ENCODE results near the gene GLT6D1.

DNA sequence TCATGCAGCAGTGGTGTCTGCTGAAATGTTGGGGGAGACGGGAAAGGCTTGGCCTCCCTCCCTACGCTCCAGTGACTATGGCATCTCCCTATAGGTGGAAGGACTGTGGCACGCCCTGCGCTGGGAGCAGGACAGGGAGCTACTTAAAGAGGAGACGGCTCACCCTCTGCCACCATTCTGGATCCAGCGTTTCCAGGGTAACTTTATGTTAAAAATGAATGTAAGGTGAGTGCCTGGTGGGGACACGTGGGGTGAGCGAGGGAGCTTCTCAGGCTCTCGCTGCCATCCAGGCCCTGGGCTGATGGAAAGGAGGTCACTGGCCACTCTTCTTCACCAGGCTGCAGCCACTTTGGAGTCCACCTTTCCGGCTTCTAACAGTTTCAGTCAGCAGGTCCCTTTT, 62.1 kb downstream of the GLT6D1 start:
- TF ChIP-seq, protein P1, sequence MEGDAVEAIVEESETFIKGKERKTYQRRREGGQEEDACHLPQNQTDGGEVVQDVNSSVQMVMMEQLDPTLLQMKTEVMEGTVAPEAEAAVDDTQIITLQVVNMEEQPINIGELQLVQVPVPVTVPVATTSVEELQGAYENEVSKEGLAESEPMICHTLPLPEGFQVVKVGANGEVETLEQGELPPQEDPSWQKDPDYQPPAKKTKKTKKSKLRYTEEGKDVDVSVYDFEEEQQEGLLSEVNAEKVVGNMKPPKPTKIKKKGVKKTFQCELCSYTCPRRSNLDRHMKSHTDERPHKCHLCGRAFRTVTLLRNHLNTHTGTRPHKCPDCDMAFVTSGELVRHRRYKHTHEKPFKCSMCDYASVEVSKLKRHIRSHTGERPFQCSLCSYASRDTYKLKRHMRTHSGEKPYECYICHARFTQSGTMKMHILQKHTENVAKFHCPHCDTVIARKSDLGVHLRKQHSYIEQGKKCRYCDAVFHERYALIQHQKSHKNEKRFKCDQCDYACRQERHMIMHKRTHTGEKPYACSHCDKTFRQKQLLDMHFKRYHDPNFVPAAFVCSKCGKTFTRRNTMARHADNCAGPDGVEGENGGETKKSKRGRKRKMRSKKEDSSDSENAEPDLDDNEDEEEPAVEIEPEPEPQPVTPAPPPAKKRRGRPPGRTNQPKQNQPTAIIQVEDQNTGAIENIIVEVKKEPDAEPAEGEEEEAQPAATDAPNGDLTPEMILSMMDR (IDR thresholded peaks at IDR 0.05), result no peak
- TF ChIP-seq POLR2A (IDR thresholded peaks at IDR 0.05), result no peak
